ENCODE measurements around the gene TMEM250.

Gene TMEM250

DNA sequence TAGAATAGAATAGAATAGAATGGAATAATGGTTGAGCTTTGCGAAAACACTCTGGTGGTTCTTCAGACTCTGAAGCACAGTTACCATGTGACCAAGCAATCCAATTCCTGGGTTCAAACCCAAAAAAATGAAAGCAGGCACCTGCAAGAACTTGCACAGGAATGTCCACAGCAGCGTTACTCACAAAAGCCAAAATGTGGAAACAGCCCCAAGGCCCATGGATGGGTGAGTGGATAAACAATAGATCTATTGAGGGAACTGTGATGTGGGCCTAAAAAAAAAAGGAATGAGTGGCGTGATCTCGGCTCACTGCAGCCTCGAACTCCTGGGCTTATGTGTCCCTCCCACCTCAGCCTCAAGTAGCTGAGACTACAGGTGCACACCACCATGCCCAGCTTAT, 21.4 kb upstream of the TMEM250 start:
- CTCF ChIA-PET, result interaction anchor here (0.6 to 2.0 kb wide), 3 partner anchors 118 to 346 kb away, joined by 3 to 8 read pairs (median 3); no protein-coding TSS in a partner anchor
- DNase-seq (ENCODE audit: low spot score), result no peak
- POLR2A ChIA-PET (ENCODE audit: low non-redundant PET), result no interaction called here
- H3K27ac ChIP-seq, result no peak overlapping the region
- TF ChIP-seq, protein P1, sequence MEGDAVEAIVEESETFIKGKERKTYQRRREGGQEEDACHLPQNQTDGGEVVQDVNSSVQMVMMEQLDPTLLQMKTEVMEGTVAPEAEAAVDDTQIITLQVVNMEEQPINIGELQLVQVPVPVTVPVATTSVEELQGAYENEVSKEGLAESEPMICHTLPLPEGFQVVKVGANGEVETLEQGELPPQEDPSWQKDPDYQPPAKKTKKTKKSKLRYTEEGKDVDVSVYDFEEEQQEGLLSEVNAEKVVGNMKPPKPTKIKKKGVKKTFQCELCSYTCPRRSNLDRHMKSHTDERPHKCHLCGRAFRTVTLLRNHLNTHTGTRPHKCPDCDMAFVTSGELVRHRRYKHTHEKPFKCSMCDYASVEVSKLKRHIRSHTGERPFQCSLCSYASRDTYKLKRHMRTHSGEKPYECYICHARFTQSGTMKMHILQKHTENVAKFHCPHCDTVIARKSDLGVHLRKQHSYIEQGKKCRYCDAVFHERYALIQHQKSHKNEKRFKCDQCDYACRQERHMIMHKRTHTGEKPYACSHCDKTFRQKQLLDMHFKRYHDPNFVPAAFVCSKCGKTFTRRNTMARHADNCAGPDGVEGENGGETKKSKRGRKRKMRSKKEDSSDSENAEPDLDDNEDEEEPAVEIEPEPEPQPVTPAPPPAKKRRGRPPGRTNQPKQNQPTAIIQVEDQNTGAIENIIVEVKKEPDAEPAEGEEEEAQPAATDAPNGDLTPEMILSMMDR (conservative IDR thresholded peaks at IDR 0.05; ENCODE audit: low read depth), result no peak

DNA sequence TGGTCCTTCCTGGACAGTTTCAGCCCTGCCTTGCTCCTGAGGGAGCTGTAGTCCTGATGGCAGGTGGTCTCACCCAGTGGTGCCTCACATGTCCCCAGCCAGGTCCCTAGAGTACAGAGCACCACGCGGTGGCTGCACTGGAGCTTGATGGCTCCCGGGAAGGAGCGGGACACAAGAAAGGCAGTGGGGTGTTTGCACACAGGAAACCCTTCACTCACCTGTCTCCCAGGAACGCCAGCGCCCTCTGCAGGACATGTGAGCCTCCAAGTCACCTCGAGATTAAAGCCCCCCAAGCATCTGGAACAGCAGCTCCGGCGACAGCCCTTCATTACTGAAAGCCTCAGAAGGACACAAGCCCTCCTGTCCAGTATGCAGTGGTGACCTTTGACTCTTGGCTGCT, 19.9 kb upstream of the TMEM250 start:
- DNase-seq (ENCODE audit: low spot score), result no peak
- CTCF ChIA-PET, result interaction anchor here (0.5 to 1.5 kb wide), 5 partner anchors 16 to 1186 kb away, joined by 3 to 9 read pairs (median 4); no protein-coding TSS in a partner anchor
- no peak overlapping the region for H3K27ac ChIP-seq
- POLR2A ChIA-PET (ENCODE audit: low non-redundant PET), result no interaction called here
- TF ChIP-seq, protein P1 (conservative IDR thresholded peaks at IDR 0.05; ENCODE audit: low read depth), result peak; percentile 28; the same call in 1 of the 2 replicates

DNA sequence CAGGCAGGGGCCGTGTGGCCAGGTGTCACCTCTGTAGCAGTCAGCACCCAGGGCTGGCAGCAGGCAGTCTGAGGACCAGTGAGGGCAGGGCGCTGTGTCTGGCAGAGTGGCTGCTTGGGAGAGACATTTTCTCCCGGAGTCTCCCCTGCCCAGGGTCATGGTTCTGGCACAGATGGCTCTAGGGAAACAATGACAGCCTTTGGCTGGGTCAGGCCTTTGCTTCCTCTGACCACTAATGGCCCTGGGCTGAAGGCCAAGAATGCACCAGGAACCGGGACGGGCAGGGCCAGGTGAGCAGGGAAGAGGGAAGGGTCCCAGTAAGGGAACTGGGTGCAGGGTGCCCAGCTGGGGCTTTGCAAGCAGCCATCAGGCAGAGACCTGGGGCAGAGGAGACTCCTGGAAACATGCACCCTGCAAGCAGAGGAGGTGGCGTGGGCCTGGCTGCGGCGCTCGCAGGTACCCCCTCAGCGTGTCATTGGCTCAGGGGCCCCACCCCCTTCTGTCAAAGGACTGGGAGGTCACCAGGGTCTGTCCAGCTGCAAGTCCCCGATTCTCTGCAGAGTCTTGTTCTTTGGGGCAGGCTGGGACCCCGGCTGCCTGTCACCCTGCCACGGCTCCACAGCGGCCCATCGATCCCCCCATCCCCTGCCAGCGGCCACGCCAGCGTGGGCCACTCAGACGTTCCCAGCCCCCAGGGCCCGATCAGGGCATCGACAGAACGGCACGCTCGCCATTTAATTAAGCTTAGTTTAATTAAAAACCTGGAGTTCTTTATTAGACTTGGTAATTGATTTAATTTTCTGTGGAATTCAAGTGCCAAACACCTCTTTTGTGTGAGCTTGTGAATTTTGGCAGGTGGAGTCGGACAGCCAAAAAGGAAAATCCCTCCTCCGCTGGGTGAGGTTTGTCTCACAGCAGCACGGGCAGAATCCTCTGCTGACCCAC, 18.9 kb upstream of the TMEM250 start:
- TF ChIP-seq, protein P1 (conservative IDR thresholded peaks at IDR 0.05; ENCODE audit: low read depth), result no peak
- CTCF ChIA-PET, result interaction anchor here (0.5 to 1.5 kb wide), 5 partner anchors 15 to 280 kb away, joined by 3 to 9 read pairs (median 4); no protein-coding TSS in a partner anchor
- POLR2A ChIA-PET (ENCODE audit: low non-redundant PET), result no interaction called here
- no peak for DNase-seq (ENCODE audit: low spot score)
- H3K27ac ChIP-seq, result no peak overlapping the region

DNA sequence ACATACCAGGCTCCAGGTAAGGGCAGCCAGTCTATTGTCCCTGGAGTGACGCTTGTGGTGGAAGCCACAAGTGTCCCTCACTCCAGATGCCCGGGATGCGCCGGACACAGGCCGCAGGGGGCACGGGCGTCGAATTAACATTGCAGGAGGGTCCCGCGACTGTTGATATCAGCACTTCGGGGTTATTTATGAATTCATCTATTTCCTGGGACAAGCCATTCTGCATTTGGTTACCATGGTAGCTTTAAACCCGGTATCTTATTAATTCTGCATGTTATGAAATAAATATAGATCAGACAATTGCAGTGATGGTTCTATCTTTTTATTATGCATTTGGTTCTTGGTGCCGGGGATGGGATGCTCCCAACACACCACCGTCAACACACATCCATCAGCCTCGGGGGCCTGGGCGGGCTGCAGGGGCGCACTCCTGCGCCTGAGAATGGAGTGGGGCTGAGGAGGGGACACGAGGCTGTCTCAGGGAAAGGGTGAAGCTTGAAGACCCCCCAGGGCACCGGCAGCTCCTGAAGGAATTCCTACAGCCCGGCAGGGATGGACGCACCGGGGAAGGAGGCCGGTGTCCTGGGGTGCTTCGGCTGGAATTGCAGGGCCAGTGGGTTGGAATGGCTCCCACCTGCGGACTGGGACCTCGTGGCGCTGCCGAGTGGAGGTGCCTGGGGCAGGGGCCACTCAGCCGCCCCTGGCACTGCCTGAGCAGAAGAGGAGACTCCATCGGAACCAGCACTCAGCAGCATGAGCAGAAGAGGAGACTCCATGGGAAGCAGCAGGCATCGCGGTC, 17.7 kb upstream of the TMEM250 start:
- H3K27ac ChIP-seq, result no peak overlapping the region
- POLR2A ChIA-PET (ENCODE audit: low non-redundant PET), result no interaction called here
- TF ChIP-seq, protein P1 (conservative IDR thresholded peaks at IDR 0.05; ENCODE audit: low read depth), result no peak
- CTCF ChIA-PET, result interaction anchor here (0.6 kb wide), 1 partner anchor 188 kb away, joined by 3 read pairs; no protein-coding TSS in a partner anchor
- no peak for DNase-seq (ENCODE audit: low spot score)

DNA sequence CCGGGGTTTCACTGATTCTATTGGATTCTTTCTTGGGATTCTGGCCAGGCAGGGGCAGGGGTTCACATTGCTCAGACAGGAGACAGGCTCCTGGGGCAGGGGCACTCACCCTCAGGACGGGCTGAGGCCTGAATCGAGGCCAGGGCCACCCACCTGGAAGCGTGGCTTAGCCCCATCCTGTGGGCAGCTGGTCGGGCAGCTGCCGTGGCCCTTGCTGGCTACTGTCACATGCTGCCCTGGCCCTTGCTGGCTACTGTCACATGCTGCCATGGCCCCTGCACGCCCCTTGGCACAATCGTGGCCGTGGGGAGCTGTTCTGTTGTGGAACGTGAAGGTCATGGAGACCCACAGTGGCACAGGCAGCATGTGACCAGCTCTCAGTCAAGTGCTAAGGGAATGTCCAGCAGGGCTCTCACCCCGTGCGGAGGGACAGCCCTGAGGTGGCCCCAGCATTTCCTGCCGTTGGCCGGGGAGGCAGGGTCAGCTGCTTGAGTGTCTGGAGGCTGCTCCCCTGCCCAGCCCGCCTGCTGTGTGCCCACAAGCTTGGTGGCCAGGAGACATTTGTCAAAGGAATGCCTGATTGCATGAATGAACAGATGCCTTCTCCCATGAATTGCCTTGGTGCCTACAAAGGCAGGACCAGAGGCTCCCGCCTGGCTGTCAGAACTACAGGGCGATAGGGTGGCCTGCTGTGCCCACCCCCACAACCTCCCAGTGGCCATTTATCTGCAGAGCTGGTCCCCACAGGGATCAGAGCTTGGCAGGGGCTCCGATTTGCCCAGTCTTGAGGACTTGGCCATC, 16.9 kb upstream of the TMEM250 start:
- ChIA-PET CTCF (no interaction called here), POLR2A (ENCODE audit: low non-redundant PET) (no interaction called here)
- no peak overlapping the region for H3K27ac ChIP-seq
- no peak for DNase-seq (ENCODE audit: low spot score)
- TF ChIP-seq, protein P1 (conservative IDR thresholded peaks at IDR 0.05; ENCODE audit: low read depth), result no peak
